Hematopoietic multipotent progenitor cell treated with erythropoietin and hydrocortisone succinate and interleukin-3 and kit ligand, for 15 days (in vitro differentiated cells): ENCODE measurements around the gene HSD17B1.
A peak's percentile ranks its signal among the peaks of the same experiment; 100 is the strongest.
"Not testable (repeated sequence)": the region's sequence is repeated elsewhere in the genome, so short reads cannot be mapped to it uniquely, and the experiment has no call there.

Experiments
- DNase-seq: peaks from one replicate; pipeline ENCODE4 v3.0.0-alpha.2; 2015; ENCODE audit warnings: low spot score

HSD17B1 gene

DNA sequence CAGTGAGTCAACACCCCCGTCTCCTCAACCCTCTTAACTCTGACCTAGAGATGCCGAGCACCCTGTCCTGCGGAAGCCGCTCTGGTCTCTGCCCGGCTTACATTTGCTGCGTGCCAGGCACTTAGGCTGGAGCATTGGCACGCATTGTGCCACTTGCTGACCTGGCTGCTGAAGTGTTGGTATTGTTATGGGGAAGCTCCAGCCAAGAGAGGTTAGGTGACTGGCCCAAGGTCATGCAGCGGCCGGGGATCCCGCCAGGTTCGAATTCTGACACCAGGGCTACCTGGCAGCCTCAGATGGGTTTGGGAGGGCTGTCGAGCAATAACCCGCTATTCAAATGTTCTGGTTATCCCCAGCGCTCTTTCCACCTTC, 5.0 kb upstream of the HSD17B1 start:
- DNase-seq = no peak

- peak; percentile 60 for DNase-seq
Measured at GRCh38 chr17:42548070-42548837, 4.5 kb upstream of the HSD17B1 start.

DNA sequence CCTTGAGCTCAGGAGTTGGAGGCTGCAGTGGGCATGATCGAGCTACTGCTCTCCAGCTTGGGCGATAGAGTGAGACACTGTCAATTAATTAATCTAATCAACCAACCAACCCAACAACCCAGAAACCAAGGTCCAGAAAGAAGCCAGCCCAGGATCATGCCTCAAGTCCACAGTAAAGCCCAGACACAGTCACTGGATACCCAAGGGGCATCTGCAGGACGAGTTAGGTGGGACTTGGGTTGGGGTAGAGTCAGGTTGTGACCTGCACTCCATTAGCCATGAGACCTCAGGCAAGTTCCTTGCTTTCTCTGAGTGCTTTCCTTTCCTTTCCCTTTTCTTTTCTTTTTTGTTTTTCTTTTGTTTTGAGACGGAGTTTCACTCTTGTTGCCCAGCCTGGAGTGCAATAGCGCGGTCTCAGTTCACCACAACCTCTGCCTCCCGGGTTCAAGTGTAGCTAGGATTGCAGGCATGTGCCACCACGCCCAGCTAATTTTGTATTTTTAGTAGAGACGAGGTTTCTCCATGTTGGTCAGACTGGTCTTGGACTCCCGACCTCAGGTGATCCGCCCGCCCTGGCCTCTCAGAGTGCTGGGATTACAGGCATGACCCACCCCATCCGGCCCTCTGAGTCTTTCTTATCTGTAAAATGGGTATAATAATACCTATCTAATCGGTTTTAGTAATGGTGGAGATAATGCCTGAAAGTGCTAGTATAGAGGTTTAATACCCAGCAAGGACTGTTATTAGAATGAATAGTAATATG, 3.5 kb upstream of the HSD17B1 start:
- no peak for DNase-seq

DNA sequence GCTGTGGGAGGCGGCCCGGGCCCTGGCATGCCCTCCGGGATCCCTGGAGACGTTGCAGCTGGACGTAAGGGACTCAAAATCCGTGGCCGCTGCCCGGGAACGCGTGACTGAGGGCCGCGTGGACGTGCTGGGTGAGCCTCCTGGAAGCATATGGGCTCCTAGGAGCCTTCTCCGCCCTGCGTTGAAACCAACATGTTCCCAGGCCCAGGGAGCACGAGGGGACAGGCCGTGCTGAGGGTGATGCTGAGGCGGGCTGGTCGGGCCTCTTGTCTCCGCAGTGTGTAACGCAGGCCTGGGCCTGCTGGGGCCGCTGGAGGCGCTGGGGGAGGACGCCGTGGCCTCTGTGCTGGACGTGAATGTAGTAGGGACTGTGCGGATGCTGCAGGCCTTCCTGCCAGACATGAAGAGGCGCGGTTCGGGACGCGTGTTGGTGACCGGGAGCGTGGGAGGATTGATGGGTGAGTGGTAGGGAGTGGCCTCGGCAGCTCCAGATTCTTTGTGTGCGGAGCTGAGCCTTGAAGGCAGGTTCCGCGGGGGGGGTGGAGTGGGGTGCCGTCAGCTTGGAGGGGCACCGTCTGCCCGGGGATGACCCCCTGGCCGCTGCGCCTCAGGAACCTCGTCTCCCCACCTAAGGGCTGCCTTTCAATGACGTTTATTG, 567 bp downstream of the HSD17B1 start:
- DNase-seq = no peak

- no peak for DNase-seq
Measured at GRCh38 chr17:42553866-42554249, 1.1 kb downstream of the HSD17B1 start.

DNA sequence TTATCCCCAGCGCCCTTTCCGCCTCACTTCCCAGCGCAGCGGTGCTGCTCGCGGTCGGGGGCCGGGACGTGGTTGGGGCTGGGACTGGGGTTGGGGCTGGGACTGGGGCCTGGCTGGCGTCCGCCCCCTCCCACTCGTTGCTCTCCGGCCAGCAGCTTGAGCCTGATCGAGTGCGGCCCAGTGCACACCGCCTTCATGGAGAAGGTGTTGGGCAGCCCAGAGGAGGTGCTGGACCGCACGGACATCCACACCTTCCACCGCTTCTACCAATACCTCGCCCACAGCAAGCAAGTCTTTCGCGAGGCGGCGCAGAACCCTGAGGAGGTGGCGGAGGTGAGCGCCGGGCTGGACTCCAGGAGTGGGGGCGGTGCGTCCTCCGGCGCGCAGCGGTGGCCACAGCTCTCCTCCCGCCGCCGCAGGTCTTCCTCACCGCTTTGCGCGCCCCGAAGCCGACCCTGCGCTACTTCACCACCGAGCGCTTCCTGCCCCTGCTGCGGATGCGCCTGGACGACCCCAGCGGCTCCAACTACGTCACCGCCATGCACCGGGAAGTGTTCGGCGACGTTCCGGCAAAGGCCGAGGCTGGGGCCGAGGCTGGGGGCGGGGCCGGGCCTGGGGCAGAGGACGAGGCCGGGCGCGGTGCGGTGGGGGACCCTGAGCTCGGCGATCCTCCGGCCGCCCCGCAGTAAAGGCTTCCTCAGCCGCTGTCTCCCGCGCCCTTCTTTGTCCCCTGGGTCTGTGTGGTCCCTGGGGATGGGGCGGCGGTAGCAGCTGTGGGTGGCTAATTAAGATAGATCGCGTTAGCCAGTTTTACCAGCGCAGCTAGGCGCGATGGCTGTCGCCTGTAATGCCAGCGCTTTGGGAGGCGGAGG, 1.8 kb downstream of the HSD17B1 start:
- DNase-seq = no peak

DNA sequence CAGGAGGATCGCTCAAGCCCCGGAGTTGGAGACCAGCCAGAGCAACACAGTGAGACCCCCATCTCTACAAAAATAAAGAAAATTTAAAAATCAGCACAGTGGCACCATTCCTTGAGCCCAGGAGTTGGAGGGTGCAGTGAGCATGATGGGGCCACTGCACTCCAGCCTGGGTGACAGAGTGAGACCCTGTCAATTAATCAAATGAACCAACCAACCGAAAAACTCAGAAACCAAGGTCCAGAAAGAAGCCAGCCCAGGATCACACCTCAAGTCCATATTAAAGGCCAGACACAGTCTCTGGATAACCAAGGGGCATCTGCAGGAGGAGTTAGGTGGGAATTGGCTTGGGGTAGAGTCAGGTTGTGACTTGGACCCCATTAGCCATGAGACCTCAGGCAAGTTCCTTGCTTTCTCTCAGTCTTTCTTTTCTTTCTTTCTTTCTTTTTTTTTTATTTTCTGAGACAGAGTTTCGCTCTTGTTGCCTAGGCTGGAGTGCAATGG, 2.4 kb downstream of the HSD17B1 start:
- DNase-seq = no peak

GRCh38 chr17:42555961-42556617, 3.4 kb downstream of the HSD17B1 start:
- not testable (repeated sequence) for DNase-seq

GRCh38 chr17:42559075-42559474, 6.4 kb downstream of the HSD17B1 start:
- DNase-seq = no peak

DNA sequence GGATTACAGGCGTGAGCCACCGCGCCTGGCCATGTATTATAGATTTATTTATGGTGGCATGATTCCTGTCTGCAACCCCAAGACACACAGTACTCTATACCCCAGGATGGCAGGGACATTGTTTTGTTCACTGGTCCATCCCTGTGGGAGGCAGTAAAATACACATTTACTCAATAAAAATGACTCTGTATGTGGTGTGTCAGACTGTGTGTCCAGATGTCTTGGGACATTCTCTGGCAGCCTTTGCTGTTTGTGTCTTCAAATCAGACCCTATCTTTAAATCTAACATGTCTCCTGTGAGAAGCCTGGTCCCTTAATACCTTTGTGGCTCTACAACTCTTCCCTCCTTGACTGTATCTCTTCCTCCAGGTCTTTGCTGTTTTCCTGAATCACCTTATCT, 7.5 kb downstream of the HSD17B1 start:
- no peak for DNase-seq

GRCh38 chr17:42561897-42562387, 9.2 kb downstream of the HSD17B1 start, which contains the start of gene COASY:
Gene COASY (plus strand): TSS chr17:42562148. CDS start chr17:42562623, 475 bp downstream.
- peak; percentile 95 for DNase-seq

DNA sequence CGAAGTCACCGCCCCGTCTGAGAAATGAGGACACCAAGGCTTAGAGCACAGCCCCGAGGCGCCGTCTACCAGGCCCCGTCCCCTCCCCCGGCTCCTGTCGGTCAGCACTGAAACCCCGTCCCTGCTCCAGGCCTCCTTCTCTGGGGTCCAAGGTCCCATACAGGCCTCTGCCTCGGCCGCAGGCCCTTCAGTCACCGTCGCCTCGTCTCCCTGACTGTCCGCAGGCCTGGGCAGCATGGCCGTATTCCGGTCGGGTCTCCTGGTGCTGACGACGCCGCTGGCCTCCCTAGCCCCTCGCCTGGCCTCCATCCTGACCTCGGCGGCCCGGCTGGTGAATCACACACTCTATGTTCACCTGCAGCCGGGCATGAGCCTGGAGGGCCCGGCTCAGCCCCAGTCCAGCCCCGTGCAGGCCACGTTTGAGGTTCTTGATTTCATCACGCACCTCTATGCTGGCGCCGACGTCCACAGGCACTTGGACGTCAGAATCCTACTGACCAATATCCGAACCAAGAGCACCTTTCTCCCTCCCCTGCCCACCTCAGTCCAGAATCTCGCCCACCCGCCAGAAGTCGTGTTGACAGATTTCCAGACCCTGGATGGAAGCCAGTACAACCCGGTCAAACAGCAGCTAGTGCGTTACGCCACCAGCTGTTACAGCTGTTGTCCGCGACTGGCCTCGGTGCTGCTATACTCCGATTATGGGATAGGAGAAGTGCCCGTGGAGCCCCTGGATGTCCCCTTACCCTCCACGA, 9.8 kb downstream of the HSD17B1 start:
- DNase-seq = no peak

GRCh38 chr17:42563143-42563509, 10.4 kb downstream of the HSD17B1 start:
- DNase-seq = no peak

- DNase-seq = no peak
Measured at GRCh38 chr17:42563543-42563942, 10.8 kb downstream of the HSD17B1 start.

- DNase-seq = no peak
Measured at GRCh38 chr17:42563950-42564349, 11.2 kb downstream of the HSD17B1 start.

DNA sequence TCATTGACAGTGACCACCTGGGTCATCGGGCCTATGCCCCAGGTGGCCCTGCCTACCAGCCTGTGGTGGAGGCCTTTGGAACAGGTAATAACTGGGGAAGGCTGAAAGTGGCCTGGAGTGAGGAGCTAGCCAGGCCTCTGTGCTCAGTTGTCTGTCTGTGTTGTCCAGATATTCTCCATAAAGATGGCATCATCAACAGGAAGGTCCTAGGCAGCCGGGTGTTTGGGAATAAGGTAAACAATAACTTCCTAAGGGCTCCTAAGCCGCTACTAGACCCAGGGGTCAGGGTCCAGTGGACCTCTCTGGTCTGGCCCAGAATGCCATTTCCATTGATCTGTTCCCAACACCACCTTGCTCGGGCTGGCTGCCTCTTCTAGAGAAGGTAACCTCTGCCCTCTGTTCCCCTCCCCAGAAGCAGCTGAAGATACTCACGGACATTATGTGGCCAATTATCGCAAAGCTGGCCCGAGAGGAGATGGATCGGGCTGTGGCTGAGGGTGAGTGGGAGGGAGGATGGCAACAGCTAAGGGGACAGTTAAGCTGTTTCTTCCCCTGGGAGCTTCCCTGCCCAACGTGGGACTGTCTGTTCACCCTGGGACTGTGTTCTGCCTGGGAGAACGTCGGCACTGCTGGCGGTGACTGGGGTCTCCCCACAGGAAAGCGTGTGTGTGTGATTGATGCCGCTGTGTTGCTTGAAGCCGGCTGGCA, 12.2 kb downstream of the HSD17B1 start:
- no peak for DNase-seq

GRCh38 chr17:42565523-42566214, 12.9 kb downstream of the HSD17B1 start:
- no peak for DNase-seq

DNA sequence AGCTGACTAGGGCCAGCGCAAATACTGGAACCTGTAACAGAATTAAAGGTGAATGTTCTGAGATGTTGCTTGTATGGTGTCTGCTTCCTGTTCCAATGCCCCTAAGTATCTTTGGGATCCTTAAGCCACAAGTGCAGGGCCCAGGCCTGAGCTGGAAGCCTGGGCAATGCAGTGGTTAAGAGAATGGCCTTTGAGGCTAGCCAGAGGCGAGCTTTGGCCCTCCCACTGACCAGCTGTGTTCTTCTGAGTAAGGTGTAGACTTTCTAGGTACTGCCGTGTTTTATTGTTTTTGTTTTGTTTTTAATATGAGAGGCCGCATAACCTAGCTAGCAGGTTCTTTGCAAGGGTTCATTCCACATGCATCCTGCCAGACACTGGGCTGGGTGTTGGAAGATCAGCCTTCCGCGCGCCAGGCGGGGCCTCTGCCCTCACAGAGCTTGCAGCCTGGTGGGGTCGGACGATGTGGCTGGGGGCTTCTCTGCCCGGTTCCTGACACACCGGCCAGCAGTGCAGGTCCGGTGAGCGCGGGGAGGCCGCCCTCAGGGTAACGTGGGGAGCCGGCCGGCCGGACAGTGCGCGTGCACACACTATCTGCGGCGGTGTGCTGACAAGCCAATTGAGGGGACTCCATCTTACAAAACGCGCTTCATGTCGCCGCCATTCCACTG, 13.6 kb downstream of the HSD17B1 start:
- peak; percentile 14 for DNase-seq
